GM12878 (cell line): Measurements from ENCODE around the gene PPFIA4.

Experiments used
- ATF3 ChIP-seq: IDR thresholded peaks from 2 replicates; pipeline ENCODE4 v1.6.1; 2011; ENCODE audit warnings: low read depth, mild to moderate bottlenecking, low read length, moderate library complexity, borderline replicate concordance; ENCODE audit errors: extremely low read depth
- BHLHE40 ChIP-seq, 2 experiments: fragments of 450-650 bp in 1 of 2; IDR thresholded peaks; 2 replicates each; pipeline ENCODE4 v1.6.1; 2011 to 2017; ENCODE audit warnings: low read depth in 2 of 2, borderline replicate concordance in 1 of 2, improper control_type of control experiment in 1 of 2, low read length in 1 of 2, mild to moderate bottlenecking in 1 of 2
- CHD4 ChIP-seq: fragments of 200-600 bp; sonication (generic); IDR thresholded peaks from 2 replicates; pipeline ENCODE4 v1.6.1; 2016; ENCODE audit warnings: mild to moderate bottlenecking
- CTCF ChIP-seq, 3 experiments: IDR thresholded peaks in 2 of 3; conservative IDR thresholded peaks in 1 of 3; 2 replicates each; pipeline ENCODE4 v1.5.1; 2011; ENCODE audit warnings: low read depth in 3 of 3, low read length in 3 of 3, mild to moderate bottlenecking in 3 of 3, control low read depth in 2 of 3, moderate library complexity in 2 of 3, inconsistent platforms in 1 of 3, mixed read lengths in 1 of 3; ENCODE audit not compliant: control insufficient read depth in 2 of 3, insufficient read depth in 1 of 3; ENCODE audit errors: extremely low read depth in 1 of 3
- EED ChIP-seq: sonication (generic); IDR thresholded peaks from 2 replicates; pipeline ENCODE4 v1.6.1; 2016; ENCODE audit warnings: antibody characterized with exemption, low read depth
- EZH2 ChIP-seq: IDR thresholded peaks from 2 replicates; pipeline ENCODE4 v1.6.1; 2012; ENCODE audit warnings: low read depth, mild to moderate bottlenecking, control low read depth, inconsistent platforms, low read length, borderline replicate concordance; ENCODE audit not compliant: control insufficient read depth
- FOS ChIP-seq: IDR thresholded peaks from 3 replicates; pipeline ENCODE4 v1.6.1; 2011; ENCODE audit warnings: borderline replicate concordance; ENCODE audit not compliant: insufficient read length; ENCODE audit errors: extremely low read depth
- MAX ChIP-seq: IDR thresholded peaks from 2 replicates; pipeline ENCODE4 v1.6.1; 2012; ENCODE audit warnings: low read depth, low read length, improper control_type of control experiment
- MYC ChIP-seq: IDR thresholded peaks from 2 replicates; pipeline ENCODE4 v1.6.1; 2011; ENCODE audit warnings: mild to moderate bottlenecking, low read length, moderate library complexity, inconsistent platforms; ENCODE audit not compliant: insufficient read depth, insufficient replicate concordance, insufficient read length, severe bottlenecking
- NR2C2 ChIP-seq: IDR thresholded peaks from 2 replicates; pipeline ENCODE4 v1.6.1; 2011; ENCODE audit warnings: borderline replicate concordance, low read depth; ENCODE audit not compliant: control insufficient read depth, insufficient read length
- POLR2A ChIP-seq: IDR thresholded peaks from 2 replicates; pipeline ENCODE4 v1.6.1; 2011; ENCODE audit warnings: low read depth, mild to moderate bottlenecking, low read length
- SP1 ChIP-seq: IDR thresholded peaks from one replicate; pipeline ENCODE4 v1.6.1; 2011; ENCODE audit warnings: low read depth, low read length
- YBX1 ChIP-seq: fragments of 450-650 bp; IDR thresholded peaks from 2 replicates; pipeline ENCODE4 v1.6.1; 2016; ENCODE audit warnings: antibody characterized with exemption
- ZBTB4 ChIP-seq: fragments of 450-650 bp; formaldehyde crosslinking; IDR thresholded peaks from 2 replicates; pipeline ENCODE4 v1.4.0; 2022; ENCODE audit warnings: mild to moderate bottlenecking, moderate library complexity

- TF ChIP-seq CTCF (IDR thresholded peaks at IDR 0.05 in 2 of 3, conservative IDR thresholded peaks at IDR 0.05 in 1 of 3; ENCODE audit: control insufficient read depth in 2 of 3, extremely low read depth in 1 of 3, insufficient read depth in 1 of 3, low read depth in 3 of 3, low read length in 3 of 3), result no peak
- TF ChIP-seq EZH2, result no peak
- TF ChIP-seq FOS, result no peak
- TF ChIP-seq YBX1, result no peak
- no peak for TF ChIP-seq NR2C2
- TF ChIP-seq ATF3, result no peak
- no peak for TF ChIP-seq POLR2A
- no peak for TF ChIP-seq MYC
- TF ChIP-seq ZBTB4 (CRISPR knock-in tag), result no peak
- no peak for TF ChIP-seq SP1
- TF ChIP-seq MAX, result no peak
- no peak for TF ChIP-seq EED
- TF ChIP-seq BHLHE40 (IDR thresholded peaks at IDR 0.05; ENCODE audit: borderline replicate concordance in 1 of 2, low read depth in 2 of 2, low read length in 1 of 2), result no peak
- no peak for TF ChIP-seq CHD4
Measured at GRCh38 chr1:203124546-203125317, 98.4 kb downstream of the PPFIA4 start.
